Spleen (tissue), 7 donors: ENCODE results near the gene STAC.

ENCODE experiments used
- POLR2AphosphoS5 ChIP-seq, 3 donors: sonication (generic); formaldehyde crosslinking; IDR thresholded peaks; one replicate each; pipeline ENCODE4 v1.5.1; 2017; ENCODE audit warnings: antibody characterized with exemption in 3 of 3
- TF ChIP-seq, protein P1 (sequence below), 11 experiments: fragments of 200-600 bp in 7 of 11; fragments of 450-650 bp in 4 of 11; sonication (generic) in 4 of 11; IDR thresholded peaks in 8 of 11; conservative IDR thresholded peaks in 3 of 11; 1 replicate in 7 of 11; 2 replicates in 4 of 11; pipeline versions ENCODE4 v1.4.0 to v1.8.0; 2016 to 2021; ENCODE audit warnings: antibody characterized with exemption in 11 of 11, inconsistent platforms in 4 of 11, mild to moderate bottlenecking in 1 of 11
- donor health status: DM: no; HTN: no; CAD: no; lungs with moderate emphysema.
- donor health status: DM: no; HTN: no; CAD: no.
- donor health status: DM: no; HTN: no; CAD: no.

DNA sequence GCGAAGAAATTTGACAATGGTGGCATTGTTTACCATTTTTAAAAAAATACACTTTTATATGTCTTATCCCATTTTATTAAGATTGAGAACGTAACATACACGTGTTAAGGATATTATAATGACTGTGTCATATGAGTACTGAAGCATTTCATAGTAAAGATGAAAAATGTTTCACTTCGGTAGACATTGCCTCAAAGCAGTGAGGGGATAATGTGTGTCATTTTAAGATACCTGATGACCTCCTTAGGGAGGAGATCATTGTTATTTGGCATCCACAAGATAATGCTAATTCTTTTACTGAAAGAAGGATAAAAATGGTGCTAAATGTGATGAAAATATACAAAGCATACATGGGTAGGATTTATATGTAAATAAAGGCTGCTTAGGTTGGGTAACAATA lies 107.3 kb downstream of the STAC start:
- no peak for TF ChIP-seq POLR2AphosphoS5 (IDR thresholded peaks at IDR 0.05)
- TF ChIP-seq, protein P1, sequence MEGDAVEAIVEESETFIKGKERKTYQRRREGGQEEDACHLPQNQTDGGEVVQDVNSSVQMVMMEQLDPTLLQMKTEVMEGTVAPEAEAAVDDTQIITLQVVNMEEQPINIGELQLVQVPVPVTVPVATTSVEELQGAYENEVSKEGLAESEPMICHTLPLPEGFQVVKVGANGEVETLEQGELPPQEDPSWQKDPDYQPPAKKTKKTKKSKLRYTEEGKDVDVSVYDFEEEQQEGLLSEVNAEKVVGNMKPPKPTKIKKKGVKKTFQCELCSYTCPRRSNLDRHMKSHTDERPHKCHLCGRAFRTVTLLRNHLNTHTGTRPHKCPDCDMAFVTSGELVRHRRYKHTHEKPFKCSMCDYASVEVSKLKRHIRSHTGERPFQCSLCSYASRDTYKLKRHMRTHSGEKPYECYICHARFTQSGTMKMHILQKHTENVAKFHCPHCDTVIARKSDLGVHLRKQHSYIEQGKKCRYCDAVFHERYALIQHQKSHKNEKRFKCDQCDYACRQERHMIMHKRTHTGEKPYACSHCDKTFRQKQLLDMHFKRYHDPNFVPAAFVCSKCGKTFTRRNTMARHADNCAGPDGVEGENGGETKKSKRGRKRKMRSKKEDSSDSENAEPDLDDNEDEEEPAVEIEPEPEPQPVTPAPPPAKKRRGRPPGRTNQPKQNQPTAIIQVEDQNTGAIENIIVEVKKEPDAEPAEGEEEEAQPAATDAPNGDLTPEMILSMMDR (IDR thresholded peaks at IDR 0.05 in 8 of 11, conservative IDR thresholded peaks at IDR 0.05 in 3 of 11): no peak
